Measurements from ENCODE around the gene SAMD14.

The SAMD14 gene

GRCh38 chr17:50137042-50137441 lies 7.1 kb upstream of the SAMD14 start:
- no peaks in the 10 kb centered on the region for H3K9me3 ChIP-seq (ENCODE audit: control insufficient read depth, low read length)
- no peak overlapping the region for H3K4me3 ChIP-seq (ENCODE audit: extremely low read depth, insufficient read depth, low read length, poor library complexity, severe bottlenecking)
- no peak overlapping the region for H3K27ac ChIP-seq (ENCODE audit: low read depth, low read length, severe bottlenecking)
- WGBS, 2 experiments (ENCODE audit: insufficient coverage in 2 of 2) = 96 to 98% methylated on average over 3 to 4 of the region's 4 CpGs
- peaks cover 74% of the 10 kb centered on the region for H3K36me3 ChIP-seq (ENCODE audit: control insufficient read depth, insufficient read depth, low read length)
- H3K4me1 ChIP-seq (ENCODE audit: control insufficient read depth, insufficient read depth, low read length, poor library complexity, severe bottlenecking) = peaks cover 33% of the 10 kb centered on the region

- peaks cover 33% of the 10 kb centered on the region for H3K4me1 ChIP-seq (ENCODE audit: control insufficient read depth, insufficient read depth, low read length, poor library complexity, severe bottlenecking)
- H3K36me3 ChIP-seq (ENCODE audit: control insufficient read depth, insufficient read depth, low read length) = peaks cover 67% of the 10 kb centered on the region
- H3K9me3 ChIP-seq (ENCODE audit: control insufficient read depth, low read length) = no peaks in the 10 kb centered on the region
- no peak overlapping the region for H3K4me3 ChIP-seq (ENCODE audit: extremely low read depth, insufficient read depth, low read length, poor library complexity, severe bottlenecking)
- no peak overlapping the region for H3K27ac ChIP-seq (ENCODE audit: low read depth, low read length, severe bottlenecking)
- WGBS, 2 experiments (ENCODE audit: insufficient coverage in 2 of 2) = 92 to 98% methylated on average over 6 to 7 of the region's 11 CpGs
Measured at GRCh38 chr17:50136096-50136687, 6.2 kb upstream of the SAMD14 start.

- peaks cover 61% of the 10 kb centered on the region for H3K36me3 ChIP-seq (ENCODE audit: control insufficient read depth, insufficient read depth, low read length)
- 92 to 95% methylated on average over 8 to 13 of the region's 16 CpGs for WGBS, 2 experiments (ENCODE audit: insufficient coverage in 2 of 2)
Measured at GRCh38 chr17:50135316-50136095, 5.5 kb upstream of the SAMD14 start.

GRCh38 chr17:50134206-50135110 lies 4.5 kb upstream of the SAMD14 start:
- 73 to 76% methylated on average over 11 to 13 of the region's 16 CpGs for WGBS, 2 experiments (ENCODE audit: insufficient coverage in 2 of 2)
- no peak overlapping the region for H3K4me3 ChIP-seq (ENCODE audit: extremely low read depth, insufficient read depth, low read length, poor library complexity, severe bottlenecking)
- no peaks in the 10 kb centered on the region for H3K9me3 ChIP-seq (ENCODE audit: control insufficient read depth, low read length)
- H3K27ac ChIP-seq (ENCODE audit: low read depth, low read length, severe bottlenecking) = no peak overlapping the region
- H3K4me1 ChIP-seq (ENCODE audit: control insufficient read depth, insufficient read depth, low read length, poor library complexity, severe bottlenecking) = peaks cover 28% of the 10 kb centered on the region
- peaks cover 50% of the 10 kb centered on the region for H3K36me3 ChIP-seq (ENCODE audit: control insufficient read depth, insufficient read depth, low read length)

More at GRCh38 chr17:50135316-50136095, 5.5 kb upstream of the SAMD14 start:
- H3K9me3 ChIP-seq (ENCODE audit: control insufficient read depth, low read length) = no peaks in the 10 kb centered on the region
- H3K27ac ChIP-seq (ENCODE audit: low read depth, low read length, severe bottlenecking) = no peak overlapping the region
- peaks cover 34% of the 10 kb centered on the region for H3K4me1 ChIP-seq (ENCODE audit: control insufficient read depth, insufficient read depth, low read length, poor library complexity, severe bottlenecking)
- H3K4me3 ChIP-seq (ENCODE audit: extremely low read depth, insufficient read depth, low read length, poor library complexity, severe bottlenecking) = no peak overlapping the region

- WGBS, 2 experiments (ENCODE audit: insufficient coverage in 2 of 2) = 14 to 36% methylated on average over 6 to 9 of the region's 16 CpGs
- Histone ChIP-seq H3K36me3 (ENCODE audit: control insufficient read depth, insufficient read depth, low read length) (peaks cover 43% of the 10 kb centered on the region), H3K4me1 (ENCODE audit: control insufficient read depth, insufficient read depth, low read length, poor library complexity, severe bottlenecking) (peaks cover 28% of the 10 kb centered on the region), H3K9me3 (ENCODE audit: control insufficient read depth, low read length) (no peaks in the 10 kb centered on the region), H3K4me3 (ENCODE audit: extremely low read depth, insufficient read depth, low read length, poor library complexity, severe bottlenecking) (no peak overlapping the region), H3K27ac (ENCODE audit: low read depth, low read length, severe bottlenecking) (no peak overlapping the region)
Measured at GRCh38 chr17:50133769-50134099, 3.8 kb upstream of the SAMD14 start.

- peaks cover 30% of the 10 kb centered on the region for H3K4me1 ChIP-seq (ENCODE audit: control insufficient read depth, insufficient read depth, low read length, poor library complexity, severe bottlenecking)
- H3K27ac ChIP-seq (ENCODE audit: low read depth, low read length, severe bottlenecking) = peak overlapping the region; percentile 47
- no peak overlapping the region for H3K4me3 ChIP-seq (ENCODE audit: extremely low read depth, insufficient read depth, low read length, poor library complexity, severe bottlenecking)
- WGBS, 2 experiments (ENCODE audit: insufficient coverage in 2 of 2) = 38 to 61% methylated on average over 2 to 4 of the region's 7 CpGs
- H3K9me3 ChIP-seq (ENCODE audit: control insufficient read depth, low read length) = no peaks in the 10 kb centered on the region
- H3K36me3 ChIP-seq (ENCODE audit: control insufficient read depth, insufficient read depth, low read length) = peaks cover 37% of the 10 kb centered on the region
Measured at GRCh38 chr17:50133028-50133768, 3.2 kb upstream of the SAMD14 start.

- peaks cover 30% of the 10 kb centered on the region for H3K4me1 ChIP-seq (ENCODE audit: control insufficient read depth, insufficient read depth, low read length, poor library complexity, severe bottlenecking)
- 79 to 100% methylated on average over 2 to 4 of the region's 6 CpGs for WGBS, 2 experiments (ENCODE audit: insufficient coverage in 2 of 2)
Measured at GRCh38 chr17:50132104-50132794, 2.3 kb upstream of the SAMD14 start.

GRCh38 chr17:50130559-50131305 lies 772 bp upstream of the SAMD14 start:
- Histone ChIP-seq H3K36me3 (ENCODE audit: control insufficient read depth, insufficient read depth, low read length) (peaks cover 13% of the 10 kb centered on the region), H3K27ac (ENCODE audit: low read depth, low read length, severe bottlenecking) (no peak overlapping the region), H3K9me3 (ENCODE audit: control insufficient read depth, low read length) (no peaks in the 10 kb centered on the region), H3K4me3 (ENCODE audit: extremely low read depth, insufficient read depth, low read length, poor library complexity, severe bottlenecking) (peak overlapping the region; percentile 58), H3K4me1 (ENCODE audit: control insufficient read depth, insufficient read depth, low read length, poor library complexity, severe bottlenecking) (peaks cover 30% of the 10 kb centered on the region)
- WGBS, 2 experiments (ENCODE audit: insufficient coverage in 2 of 2) = 31 to 52% methylated on average over 3 to 8 of the region's 19 CpGs

More at GRCh38 chr17:50132104-50132794, 2.3 kb upstream of the SAMD14 start:
- H3K9me3 ChIP-seq (ENCODE audit: control insufficient read depth, low read length) = no peaks in the 10 kb centered on the region
- H3K36me3 ChIP-seq (ENCODE audit: control insufficient read depth, insufficient read depth, low read length) = peaks cover 28% of the 10 kb centered on the region
- no peak overlapping the region for H3K4me3 ChIP-seq (ENCODE audit: extremely low read depth, insufficient read depth, low read length, poor library complexity, severe bottlenecking)
- no peak overlapping the region for H3K27ac ChIP-seq (ENCODE audit: low read depth, low read length, severe bottlenecking)

- peaks cover 2% of the 10 kb centered on the region for H3K36me3 ChIP-seq (ENCODE audit: control insufficient read depth, insufficient read depth, low read length)
- H3K4me3 ChIP-seq (ENCODE audit: extremely low read depth, insufficient read depth, low read length, poor library complexity, severe bottlenecking) = peak overlapping the region; percentile 58
- peak overlapping the region; percentile 23 for H3K27ac ChIP-seq (ENCODE audit: low read depth, low read length, severe bottlenecking)
- H3K4me1 ChIP-seq (ENCODE audit: control insufficient read depth, insufficient read depth, low read length, poor library complexity, severe bottlenecking) = peaks cover 24% of the 10 kb centered on the region
- WGBS, 2 experiments (ENCODE audit: insufficient coverage in 2 of 2) = 0% methylated on average over 2 to 6 of the region's 31 CpGs
- no peaks in the 10 kb centered on the region for H3K9me3 ChIP-seq (ENCODE audit: control insufficient read depth, low read length)
Measured at GRCh38 chr17:50129353-50129727, 620 bp downstream of the SAMD14 start.

All from mesodermal cell (in vitro differentiated cells).